SU-DHL-6 (cell line): Measurements from ENCODE around the gene CLBA1.
A peak's percentile ranks its signal among the peaks of the same experiment; 100 is the strongest.

Experiments used
- H2AFZ ChIP-seq: fragments of 200-600 bp; sonication (generic); 2 replicates; pipeline ENCODE4 v1.6.1; 2014; ENCODE audit warnings: low read depth, mild to moderate bottlenecking, moderate library complexity, mixed read lengths, antibody characterized with exemption, low read length; ENCODE audit not compliant: severe bottlenecking
- H3F3A ChIP-seq: fragments of 200-600 bp; shearing (Covaris generic); 2 replicates; pipeline ENCODE4 v1.6.0; 2016; ENCODE audit warnings: antibody characterized with exemption, mild to moderate bottlenecking; ENCODE audit not compliant: insufficient read depth
- H3K27ac ChIP-seq: fragments of 200-600 bp; sonication (generic); 2 replicates; pipeline ENCODE4 v1.5.1; 2016; ENCODE audit warnings: low read depth, mild to moderate bottlenecking, low read length, moderate library complexity, mixed read lengths
- H3K27me3 ChIP-seq: fragments of 200-600 bp; sonication (generic), shearing (Covaris generic); 2 replicates; pipeline ENCODE4 v1.6.0; 2014; ENCODE audit warnings: mild to moderate bottlenecking, low read length
- H3K36me3 ChIP-seq: fragments of 200-600 bp; sonication (generic); 2 replicates; pipeline ENCODE4 v1.6.1; 2014; ENCODE audit warnings: mild to moderate bottlenecking, low read length, mixed read lengths
- H3K4me2 ChIP-seq: fragments of 300-600, 200-600 bp; shearing (Covaris generic), sonication (generic); 2 replicates; pipeline ENCODE4 v1.6.0; 2014; ENCODE audit warnings: low read length, low read depth, mild to moderate bottlenecking; ENCODE audit not compliant: poor library complexity, severe bottlenecking
- H3K4me3 ChIP-seq: fragments of 200-600 bp; sonication (generic); 2 replicates; pipeline ENCODE4 v1.5.1; 2014; ENCODE audit warnings: antibody characterized with exemption, low read length, mild to moderate bottlenecking, mixed read lengths; ENCODE audit not compliant: insufficient read depth, poor library complexity, severe bottlenecking
- H3K79me2 ChIP-seq: fragments of 200-600 bp; sonication (generic); 2 replicates; pipeline ENCODE4 v1.6.1; 2014; ENCODE audit warnings: mild to moderate bottlenecking, low read length, moderate library complexity; ENCODE audit not compliant: insufficient read depth
- H3K9ac ChIP-seq: fragments of 200-600 bp; sonication (generic); 2 replicates; pipeline ENCODE4 v1.7.0; 2014; ENCODE audit warnings: mild to moderate bottlenecking, low read length
- H3K9me2 ChIP-seq: fragments of 200-600 bp; sonication (generic); replicated peaks from 2 replicates; pipeline ENCODE4 v1.6.1; 2014; ENCODE audit warnings: low read length; ENCODE audit not compliant: insufficient read depth
- H3K9me3 ChIP-seq: fragments of 200-600 bp; sonication (generic); 2 replicates; pipeline ENCODE4 v1.6.1; 2014; ENCODE audit warnings: low read length, mixed read lengths; ENCODE audit not compliant: insufficient read depth
- H4K20me1 ChIP-seq: fragments of 200-600 bp; sonication (generic); 2 replicates; pipeline ENCODE4 v1.6.1; 2014; ENCODE audit warnings: low read depth, mild to moderate bottlenecking, antibody characterized with exemption, low read length, moderate library complexity, mixed read lengths
- EZH2phosphoT487 ChIP-seq: fragments of 200-600 bp; sonication (generic), shearing (Covaris generic); conservative IDR thresholded peaks from 2 replicates; pipeline ENCODE4 v1.6.1; 2018; ENCODE audit warnings: mild to moderate bottlenecking, antibody characterized with exemption, low read length, moderate library complexity, mixed read lengths
- TF ChIP-seq, protein P1 (sequence below): fragments of 200-600 bp; sonication (generic); IDR thresholded peaks from one replicate; pipeline ENCODE4 v1.5.1; 2017; ENCODE audit warnings: antibody characterized with exemption, mild to moderate bottlenecking, low read length, moderate library complexity; ENCODE audit not compliant: insufficient read depth, poor library complexity, severe bottlenecking

Gene CLBA1

GRCh38 chr14:105015905-105016304 is 30.3 kb downstream of the CLBA1 start:
- Histone ChIP-seq H3K4me3 (peak overlapping the region; percentile 2), H3K9me3 (no peaks in the 10 kb centered on the region), H3K27me3 (no peaks in the 10 kb centered on the region), H3F3A (peaks cover 18% of the 10 kb centered on the region), H2AFZ (no peak overlapping the region), H3K9me2 (no peaks in the 10 kb centered on the region), H3K9ac (peak overlapping the region; percentile 100), H3K36me3 (peaks cover 7% of the 10 kb centered on the region), H3K4me2 (peak overlapping the region; percentile 90), H3K79me2 (peaks cover 99% of the 10 kb centered on the region), H4K20me1 (peaks cover 42% of the 10 kb centered on the region), H3K27ac (peak overlapping the region; percentile 28; the same call in 1 of the 2 replicates)
- no peak for TF ChIP-seq EZH2phosphoT487
- TF ChIP-seq, protein P1, sequence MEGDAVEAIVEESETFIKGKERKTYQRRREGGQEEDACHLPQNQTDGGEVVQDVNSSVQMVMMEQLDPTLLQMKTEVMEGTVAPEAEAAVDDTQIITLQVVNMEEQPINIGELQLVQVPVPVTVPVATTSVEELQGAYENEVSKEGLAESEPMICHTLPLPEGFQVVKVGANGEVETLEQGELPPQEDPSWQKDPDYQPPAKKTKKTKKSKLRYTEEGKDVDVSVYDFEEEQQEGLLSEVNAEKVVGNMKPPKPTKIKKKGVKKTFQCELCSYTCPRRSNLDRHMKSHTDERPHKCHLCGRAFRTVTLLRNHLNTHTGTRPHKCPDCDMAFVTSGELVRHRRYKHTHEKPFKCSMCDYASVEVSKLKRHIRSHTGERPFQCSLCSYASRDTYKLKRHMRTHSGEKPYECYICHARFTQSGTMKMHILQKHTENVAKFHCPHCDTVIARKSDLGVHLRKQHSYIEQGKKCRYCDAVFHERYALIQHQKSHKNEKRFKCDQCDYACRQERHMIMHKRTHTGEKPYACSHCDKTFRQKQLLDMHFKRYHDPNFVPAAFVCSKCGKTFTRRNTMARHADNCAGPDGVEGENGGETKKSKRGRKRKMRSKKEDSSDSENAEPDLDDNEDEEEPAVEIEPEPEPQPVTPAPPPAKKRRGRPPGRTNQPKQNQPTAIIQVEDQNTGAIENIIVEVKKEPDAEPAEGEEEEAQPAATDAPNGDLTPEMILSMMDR: no peak

DNA sequence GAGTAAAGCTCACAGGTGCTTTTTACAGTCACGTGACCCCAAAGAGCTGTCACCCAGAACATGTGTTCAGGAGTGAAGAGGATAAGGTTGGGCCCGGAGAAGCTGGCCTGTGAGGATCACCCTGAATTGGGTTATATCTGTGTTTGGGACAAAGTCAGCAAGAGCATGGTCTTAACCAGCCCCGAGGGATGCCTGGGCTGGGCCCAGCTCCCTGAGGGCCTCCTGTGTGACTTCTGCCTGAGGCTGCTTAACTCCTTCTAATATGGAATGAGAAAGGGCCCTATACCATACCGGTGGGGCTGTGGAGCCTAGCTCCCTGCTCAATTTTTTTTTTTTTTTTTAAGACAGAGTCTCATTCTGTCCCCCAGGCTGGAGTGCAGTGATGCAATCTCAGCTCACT is 32.8 kb downstream of the CLBA1 start:
- H2AFZ ChIP-seq: no peak overlapping the region
- no peak for TF ChIP-seq EZH2phosphoT487
- TF ChIP-seq, protein P1: no peak
- no peaks in the 10 kb centered on the region for H3K9me2 ChIP-seq
- H3K4me3 ChIP-seq: peak overlapping the region; percentile 83
- H3K79me2 ChIP-seq: peaks cover 79% of the 10 kb centered on the region
- peak overlapping the region; percentile 90 for H3K4me2 ChIP-seq
- peak overlapping the region; percentile 100 for H3K9ac ChIP-seq
- no peaks in the 10 kb centered on the region for H3K27me3 ChIP-seq
- H3K27ac ChIP-seq: peak overlapping the region; percentile 28
- H3K9me3 ChIP-seq: no peaks in the 10 kb centered on the region
- H4K20me1 ChIP-seq: peaks cover 32% of the 10 kb centered on the region; the same call in 1 of the 2 replicates
- H3F3A ChIP-seq: peaks cover 18% of the 10 kb centered on the region
- H3K36me3 ChIP-seq: peaks cover 7% of the 10 kb centered on the region; the same call in 1 of the 2 replicates

- Histone ChIP-seq H3K27ac (peak overlapping the region; percentile 89), H2AFZ (no peak overlapping the region), H3K4me3 (peak overlapping the region; percentile 83), H3K79me2 (peaks cover 62% of the 10 kb centered on the region), H3K27me3 (no peaks in the 10 kb centered on the region), H3K9ac (peak overlapping the region; percentile 100), H3K9me3 (no peaks in the 10 kb centered on the region), H3K9me2 (no peaks in the 10 kb centered on the region), H3F3A (peaks cover 15% of the 10 kb centered on the region), H3K36me3 (peaks cover 7% of the 10 kb centered on the region; the same call in 1 of the 2 replicates), H4K20me1 (peaks cover 22% of the 10 kb centered on the region; the same call in 1 of the 2 replicates), H3K4me2 (peak overlapping the region; percentile 90)
- TF ChIP-seq, protein P1: no peak
- no peak for TF ChIP-seq EZH2phosphoT487
These were observed 34.5 kb downstream of the CLBA1 start for GRCh38 chr14:105019861-105020814.
